HepG2 (cell line): ENCODE results near the gene MYBPC2. TPM values are rescaled to one million over a fixed set of nuclear protein-coding genes. Genes with fewer than 3 reads are reported as not detected.

Experiments
- CBX2 ChIP-seq, 2 experiments: fragments of 200-600 bp in 1 of 2; sonication (generic); formaldehyde crosslinking in 1 of 2; IDR thresholded peaks; 2 replicates each; pipeline versions ENCODE4 v1.7.0 to v1.8.1; 2018 to 2022; ENCODE audit warnings: low read depth in 2 of 2, low read length in 1 of 2, mild to moderate bottlenecking in 1 of 2, missing genetic modification reagents in 1 of 2
- CENPT ChIP-seq: sonication (generic); formaldehyde crosslinking; IDR thresholded peaks from 2 replicates; pipeline ENCODE4 v1.8.0; 2022; ENCODE audit warnings: low read depth, mild to moderate bottlenecking, moderate library complexity, missing genetic modification reagents
- EHMT2 ChIP-seq: fragments of 200-600 bp; sonication (generic); IDR thresholded peaks from 2 replicates; pipeline ENCODE4 v1.7.0; 2017; ENCODE audit warnings: antibody characterized with exemption, low read depth, low read length, borderline replicate concordance
- ETV6 ChIP-seq: sonication (generic); formaldehyde crosslinking; conservative IDR thresholded peaks from 2 replicates; pipeline ENCODE4 v1.4.0; 2020; ENCODE audit warnings: missing genetic modification reagents
- FOXA3 ChIP-seq: IDR thresholded peaks from 2 replicates; pipeline ENCODE4 v1.6.1; 2016; ENCODE audit warnings: missing genetic modification reagents, missing compliant biosample characterization
- HNF4A ChIP-seq: sonication (generic); formaldehyde crosslinking; IDR thresholded peaks from 2 replicates; pipeline ENCODE4 v1.4.0; 2020; ENCODE audit warnings: missing genetic modification reagents
- KAT7 ChIP-seq: IDR thresholded peaks from 2 replicates; pipeline ENCODE4 v1.6.1; 2018; ENCODE audit warnings: borderline replicate concordance, missing compliant biosample characterization
- KDM1A ChIP-seq: IDR thresholded peaks from 2 replicates; pipeline ENCODE4 v1.6.1; 2016; ENCODE audit warnings: missing compliant biosample characterization
- MAFF ChIP-seq: IDR thresholded peaks from 2 replicates; pipeline ENCODE4 v1.6.1; 2011; ENCODE audit warnings: low read depth, low read length, improper control_type of control experiment
- NCOR1 ChIP-seq: fragments of 200-600 bp; sonication (generic); IDR thresholded peaks from 2 replicates; pipeline ENCODE4 v1.7.0; 2017; ENCODE audit warnings: antibody characterized with exemption, low read length, borderline replicate concordance
- NKX3-1 ChIP-seq: sonication (generic); formaldehyde crosslinking; IDR thresholded peaks from 2 replicates; pipeline ENCODE4 v1.5.0; 2020; ENCODE audit warnings: missing genetic modification reagents
- ONECUT2 ChIP-seq: sonication (generic); formaldehyde crosslinking; IDR thresholded peaks from 2 replicates; pipeline ENCODE4 v1.4.0; 2020; ENCODE audit warnings: missing genetic modification reagents
- PAWR ChIP-seq: sonication (generic); formaldehyde crosslinking; IDR thresholded peaks from 2 replicates; pipeline ENCODE4 v1.4.0; 2020; ENCODE audit warnings: missing genetic modification reagents, mild to moderate bottlenecking, borderline replicate concordance
- SNAPC5 ChIP-seq: sonication (generic); formaldehyde crosslinking; IDR thresholded peaks from 2 replicates; pipeline ENCODE4 v1.8.1; 2023; ENCODE audit warnings: mild to moderate bottlenecking, missing genetic modification reagents, borderline replicate concordance
- SP4 ChIP-seq: sonication (generic); formaldehyde crosslinking; IDR thresholded peaks from 2 replicates; pipeline ENCODE4 v1.8.1; 2023; ENCODE audit warnings: mild to moderate bottlenecking, missing genetic modification reagents
- ZNF143 ChIP-seq: sonication (generic); formaldehyde crosslinking; IDR thresholded peaks from 2 replicates; pipeline ENCODE4 v1.4.0; 2020; ENCODE audit warnings: missing genetic modification reagents
- ZNF207 ChIP-seq: fragments of 450-650 bp; IDR thresholded peaks from 2 replicates; pipeline ENCODE4 v1.6.1; 2016; ENCODE audit warnings: antibody characterized with exemption, borderline replicate concordance
- ZNF230 ChIP-seq: sonication (generic); formaldehyde crosslinking; IDR thresholded peaks from 2 replicates; pipeline ENCODE4 v1.4.0; 2020; ENCODE audit warnings: mild to moderate bottlenecking, missing genetic modification reagents
- ZNF232 ChIP-seq: sonication (generic); formaldehyde crosslinking; IDR thresholded peaks from 2 replicates; pipeline ENCODE4 v1.4.0; 2020; ENCODE audit warnings: missing genetic modification reagents, borderline replicate concordance
- ZNF558 ChIP-seq: sonication (generic); formaldehyde crosslinking; IDR thresholded peaks from 2 replicates; pipeline ENCODE4 v1.9.0; 2022; ENCODE audit warnings: mild to moderate bottlenecking, missing genetic modification reagents, borderline replicate concordance
- ZNF562 ChIP-seq: sonication (generic); formaldehyde crosslinking; IDR thresholded peaks from 2 replicates; pipeline ENCODE4 v1.8.0; 2022; ENCODE audit warnings: missing genetic modification reagents, borderline replicate concordance
- ZNF878 ChIP-seq: sonication (generic); formaldehyde crosslinking; IDR thresholded peaks from 2 replicates; pipeline ENCODE4 v1.8.1; 2023; ENCODE audit warnings: mild to moderate bottlenecking, missing genetic modification reagents, moderate library complexity
- ZNF883 ChIP-seq: sonication (generic); formaldehyde crosslinking; IDR thresholded peaks from 2 replicates; pipeline ENCODE4 v1.5.1; 2020; ENCODE audit warnings: mild to moderate bottlenecking, missing genetic modification reagents; ENCODE audit errors: not compliant biosample characterization
- ZSCAN22 ChIP-seq: sonication (generic); formaldehyde crosslinking; IDR thresholded peaks from 2 replicates; pipeline ENCODE4 v1.4.0; 2020; ENCODE audit warnings: mild to moderate bottlenecking, missing genetic modification reagents
- ZSCAN31 ChIP-seq: sonication (generic); formaldehyde crosslinking; IDR thresholded peaks from 2 replicates; pipeline ENCODE4 v1.5.0; 2020; ENCODE audit warnings: low read depth, mild to moderate bottlenecking, missing genetic modification reagents
- polyA plus RNA-seq, 8 experiments: library from polyadenylated mRNA; depleted of rRNA in 3 of 8; stranded (reverse) in 7 of 8; unstranded in 1 of 8; fragments of >200 nt; fragmentation: Illumina TruSeq in 4 of 8; extraction: Trizol in 4 of 8; gene quantifications; 2 replicates each; pipeline versions ENCODE4 v1.2.1 to v1.2.3, GENCODE V29; 2011 to 2016; ENCODE audit warnings: low read depth in 4 of 8, missing spikeins in 1 of 8, mixed read lengths in 1 of 8; ENCODE audit not compliant: insufficient read depth in 1 of 8
- total RNA-seq, 5 experiments: library from RNA; depleted of rRNA; stranded (reverse); fragments of >200 nt; fragmentation: Illumina TruSeq; extraction: Trizol; gene quantifications; 2 replicates each; pipeline ENCODE4 v1.2.3, GENCODE V29; 2016; ENCODE audit warnings: low read depth in 1 of 5
- TF ChIP-seq, protein P1 (sequence below): sonication (generic); formaldehyde crosslinking; IDR thresholded peaks from 2 replicates; pipeline ENCODE4 v1.8.0; 2022; ENCODE audit warnings: missing genetic modification reagents, mild to moderate bottlenecking, borderline replicate concordance
- TF ChIP-seq, protein P2 (sequence below): IDR thresholded peaks from 2 replicates; pipeline ENCODE4 v1.6.1; 2016; ENCODE audit warnings: low read depth

The MYBPC2 gene
- total and polyA plus RNA-seq, 2 of the 13 experiments (the other 11 are each of a cell fraction or from before 2014, with no cell fraction given) = not detected

- TF ChIP-seq CBX2 (IDR thresholded peaks at IDR 0.05; ENCODE audit: low read depth, low read length) (no peak), CBX2 (CRISPR knock-in tag; IDR thresholded peaks at IDR 0.05; ENCODE audit: low read depth) (no peak), KDM1A (CRISPR knock-in tag) (no peak), ZNF878 (CRISPR knock-in tag) (no peak), ZNF883 (CRISPR knock-in tag) (no peak), MAFF (no peak), ETV6 (CRISPR knock-in tag) (no peak), CENPT (CRISPR knock-in tag) (no peak), SP4 (CRISPR knock-in tag) (no peak), ZSCAN31 (CRISPR knock-in tag) (no peak), ZNF230 (CRISPR knock-in tag) (no peak), EHMT2 (0 out of 2 replicates have a peak, but pooled peaks have one; percentile 37), FOXA3 (CRISPR knock-in tag) (no peak), HNF4A (no peak), ZNF207 (no peak), ONECUT2 (CRISPR knock-in tag) (no peak), ZNF143 (CRISPR knock-in tag) (no peak), KAT7 (CRISPR knock-in tag) (no peak), ZNF558 (CRISPR knock-in tag) (no peak), NCOR1 (no peak), PAWR (CRISPR knock-in tag) (no peak), ZNF562 (no peak), NKX3-1 (CRISPR knock-in tag) (no peak), SNAPC5 (CRISPR knock-in tag) (no peak), ZSCAN22 (0 out of 2 replicates have a peak, but pooled peaks have one; percentile 57), ZNF232 (no peak)
- TF ChIP-seq, protein P1, sequence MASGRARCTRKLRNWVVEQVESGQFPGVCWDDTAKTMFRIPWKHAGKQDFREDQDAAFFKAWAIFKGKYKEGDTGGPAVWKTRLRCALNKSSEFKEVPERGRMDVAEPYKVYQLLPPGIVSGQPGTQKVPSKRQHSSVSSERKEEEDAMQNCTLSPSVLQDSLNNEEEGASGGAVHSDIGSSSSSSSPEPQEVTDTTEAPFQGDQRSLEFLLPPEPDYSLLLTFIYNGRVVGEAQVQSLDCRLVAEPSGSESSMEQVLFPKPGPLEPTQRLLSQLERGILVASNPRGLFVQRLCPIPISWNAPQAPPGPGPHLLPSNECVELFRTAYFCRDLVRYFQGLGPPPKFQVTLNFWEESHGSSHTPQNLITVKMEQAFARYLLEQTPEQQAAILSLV (CRISPR knock-in tag) = no peak
- TF ChIP-seq, protein P2, sequence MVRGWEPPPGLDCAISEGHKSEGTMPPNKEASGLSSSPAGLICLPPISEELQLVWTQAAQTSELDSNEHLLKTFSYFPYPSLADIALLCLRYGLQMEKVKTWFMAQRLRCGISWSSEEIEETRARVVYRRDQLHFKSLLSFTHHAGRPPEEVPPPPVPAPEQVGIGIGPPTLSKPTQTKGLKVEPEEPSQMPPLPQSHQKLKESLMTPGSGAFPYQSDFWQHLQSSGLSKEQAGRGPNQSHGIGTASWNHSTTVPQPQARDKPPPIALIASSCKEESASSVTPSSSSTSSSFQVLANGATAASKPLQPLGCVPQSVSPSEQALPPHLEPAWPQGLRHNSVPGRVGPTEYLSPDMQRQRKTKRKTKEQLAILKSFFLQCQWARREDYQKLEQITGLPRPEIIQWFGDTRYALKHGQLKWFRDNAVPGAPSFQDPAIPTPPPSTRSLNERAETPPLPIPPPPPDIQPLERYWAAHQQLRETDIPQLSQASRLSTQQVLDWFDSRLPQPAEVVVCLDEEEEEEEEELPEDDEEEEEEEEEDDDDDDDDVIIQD (CRISPR knock-in tag) = no peak
Observed at GRCh38 chr19:50461066-50461875, 28.6 kb downstream of the MYBPC2 start (continued).
